HepG2 (cell line): ENCODE data around the gene IP6K1. TPM values are rescaled to one million over a fixed set of nuclear protein-coding genes. Genes with fewer than 3 reads are reported as not detected.

ENCODE experiments used
- GABPB1 ChIP-seq: IDR thresholded peaks from 2 replicates; pipeline ENCODE4 v1.6.1; 2016; ENCODE audit warnings: mild to moderate bottlenecking, missing genetic modification reagents, moderate library complexity, missing compliant biosample characterization
- GPN1 ChIP-seq: sonication (generic); formaldehyde crosslinking; IDR thresholded peaks from 2 replicates; pipeline ENCODE4 v1.5.1; 2020; ENCODE audit warnings: missing genetic modification reagents, borderline replicate concordance
- MIER3 ChIP-seq: IDR thresholded peaks from 2 replicates; pipeline ENCODE4 v1.6.1; 2016; ENCODE audit warnings: missing compliant biosample characterization, borderline replicate concordance
- MXD4 ChIP-seq: IDR thresholded peaks from 2 replicates; pipeline ENCODE4 v1.6.1; 2016; ENCODE audit warnings: mild to moderate bottlenecking, missing biosample characterization, missing genetic modification reagents
- NFKBIZ ChIP-seq: IDR thresholded peaks from 2 replicates; pipeline ENCODE4 v1.6.1; 2018; ENCODE audit warnings: missing genetic modification reagents, missing compliant biosample characterization
- PHF21A ChIP-seq: sonication (generic); formaldehyde crosslinking; IDR thresholded peaks from 2 replicates; pipeline ENCODE4 v1.5.0; 2020; ENCODE audit warnings: mild to moderate bottlenecking, missing genetic modification reagents
- RBAK ChIP-seq: sonication (generic); formaldehyde crosslinking; IDR thresholded peaks from 2 replicates; pipeline ENCODE4 v1.5.1; 2020; ENCODE audit warnings: mild to moderate bottlenecking, missing genetic modification reagents
- SRSF9 ChIP-seq: fragments of 200-400 bp; formaldehyde crosslinking; IDR thresholded peaks from 2 replicates; pipeline ENCODE4 v1.6.1; 2018; ENCODE audit warnings: borderline replicate concordance, mild to moderate bottlenecking, low read depth, low read length; ENCODE audit not compliant: insufficient read depth, poor library complexity, severe bottlenecking
- STAG1 ChIP-seq: sonication (generic); formaldehyde crosslinking; IDR thresholded peaks from 2 replicates; pipeline ENCODE4 v1.4.0; 2020; ENCODE audit warnings: missing genetic modification reagents
- TCF7 ChIP-seq: sonication (generic); IDR thresholded peaks from 2 replicates; pipeline ENCODE4 v1.6.1; 2016; ENCODE audit warnings: antibody characterized with exemption, low read depth
- ZBTB7A ChIP-seq: sonication (generic); formaldehyde crosslinking; IDR thresholded peaks from 2 replicates; pipeline ENCODE4 v1.8.0; 2022; ENCODE audit warnings: mild to moderate bottlenecking, missing genetic modification reagents
- ZNF331 ChIP-seq: sonication (generic); formaldehyde crosslinking; IDR thresholded peaks from 2 replicates; pipeline ENCODE4 v1.4.0; 2020; ENCODE audit warnings: missing genetic modification reagents
- ZNF605 ChIP-seq: sonication (generic); formaldehyde crosslinking; IDR thresholded peaks from 2 replicates; pipeline ENCODE4 v1.8.0; 2022; ENCODE audit warnings: mild to moderate bottlenecking, missing genetic modification reagents
- ZNF616 ChIP-seq: sonication (generic); formaldehyde crosslinking; IDR thresholded peaks from 2 replicates; pipeline ENCODE4 v1.5.0; 2020; ENCODE audit warnings: low read depth, mild to moderate bottlenecking, missing genetic modification reagents
- ZNF747 ChIP-seq: sonication (generic); formaldehyde crosslinking; IDR thresholded peaks from 2 replicates; pipeline ENCODE4 v1.8.1; 2023; ENCODE audit warnings: missing genetic modification reagents, mild to moderate bottlenecking, borderline replicate concordance
- ZNF75D ChIP-seq: sonication (generic); formaldehyde crosslinking; IDR thresholded peaks from 2 replicates; pipeline ENCODE4 v1.8.1; 2023; ENCODE audit warnings: missing genetic modification reagents, mild to moderate bottlenecking, borderline replicate concordance
- polyA plus RNA-seq, 8 experiments: library from polyadenylated mRNA; depleted of rRNA in 3 of 8; stranded (reverse) in 7 of 8; unstranded in 1 of 8; fragments of >200 nt; fragmentation: Illumina TruSeq in 4 of 8; extraction: Trizol in 4 of 8; gene quantifications; 2 replicates each; pipeline versions ENCODE4 v1.2.1 to v1.2.3, GENCODE V29; 2011 to 2016; ENCODE audit warnings: low read depth in 4 of 8, missing spikeins in 1 of 8, mixed read lengths in 1 of 8; ENCODE audit not compliant: insufficient read depth in 1 of 8
- total RNA-seq, 5 experiments: library from RNA; depleted of rRNA; stranded (reverse); fragments of >200 nt; fragmentation: Illumina TruSeq; extraction: Trizol; gene quantifications; 2 replicates each; pipeline ENCODE4 v1.2.3, GENCODE V29; 2016; ENCODE audit warnings: low read depth in 1 of 5
- TF ChIP-seq, protein P1 (sequence below): IDR thresholded peaks from 2 replicates; pipeline ENCODE4 v1.6.1; 2016; ENCODE audit warnings: mild to moderate bottlenecking, missing biosample characterization, missing genetic modification reagents
- TF ChIP-seq, protein P2 (sequence below): sonication (generic); formaldehyde crosslinking; conservative IDR thresholded peaks from 2 replicates; pipeline ENCODE4 v1.4.0; 2020; ENCODE audit warnings: mild to moderate bottlenecking, missing genetic modification reagents, moderate library complexity
- TF ChIP-seq, protein P3 (sequence below): IDR thresholded peaks from 2 replicates; pipeline ENCODE4 v1.6.1; 2018; ENCODE audit warnings: missing genetic modification reagents, mild to moderate bottlenecking, missing compliant biosample characterization
- TF ChIP-seq, protein P4 (sequence below): sonication (generic); formaldehyde crosslinking; IDR thresholded peaks from 2 replicates; pipeline ENCODE4 v1.4.0; 2020; ENCODE audit warnings: missing genetic modification reagents, borderline replicate concordance

Gene IP6K1
- total and polyA plus RNA-seq, 2 of the 13 experiments (the other 11 are each of a cell fraction or from before 2014, with no cell fraction given): 17.7 to 29.7 TPM

DNA sequence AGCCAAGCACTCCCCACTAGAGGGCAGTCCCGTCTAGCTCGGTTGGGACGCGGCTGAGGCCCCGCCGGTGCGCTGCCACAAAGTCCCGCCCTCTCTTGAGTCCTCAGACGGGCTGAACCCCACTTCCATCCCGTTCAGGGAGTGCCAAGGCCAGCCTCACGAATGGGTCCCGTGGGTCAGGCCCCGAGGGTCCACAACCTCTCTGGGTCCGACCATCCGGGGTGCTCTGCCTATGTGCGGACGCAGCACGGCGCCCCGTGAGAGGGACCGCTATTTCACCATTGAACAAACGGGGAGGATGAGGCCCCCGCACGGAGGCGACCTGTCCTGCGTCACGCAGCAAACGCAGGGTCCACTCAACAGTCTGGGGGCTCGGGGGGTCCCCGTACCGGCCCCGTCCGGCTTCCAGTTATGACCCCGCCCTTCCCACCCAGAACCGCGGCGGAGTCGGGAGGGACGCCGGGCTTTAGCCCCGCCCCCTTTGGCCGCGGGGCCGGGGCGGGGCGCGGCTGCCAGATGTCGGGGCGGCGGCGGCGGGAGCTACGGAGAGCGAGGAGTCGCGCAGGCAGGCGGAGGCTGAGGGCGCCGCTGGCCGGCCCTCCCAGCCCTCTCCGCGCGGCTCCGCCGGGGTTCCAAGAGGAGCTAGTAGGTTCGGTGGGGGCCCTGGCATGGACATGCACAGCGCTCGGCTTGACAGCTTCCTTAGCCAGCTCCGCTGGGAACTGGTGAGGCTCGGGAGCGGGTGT, 16.6 kb upstream of the IP6K1 start, which contains the start of gene INKA1 (continued):
- TF ChIP-seq ZNF747 (CRISPR knock-in tag) (no peak), MXD4 (0 out of 2 replicates have a peak, but pooled peaks have one; percentile 25), PHF21A (no peak), GPN1 (CRISPR knock-in tag) (0 out of 2 replicates have a peak, but pooled peaks have one; percentile 40), NFKBIZ (CRISPR knock-in tag) (no peak), ZBTB7A (0 out of 2 replicates have a peak, but pooled peaks have one; percentile 30), SRSF9 (no peak), ZNF616 (CRISPR knock-in tag) (0 out of 2 replicates have a peak, but pooled peaks have one; percentile 39), GABPB1 (peak; percentile 65; the same call in 1 of the 2 replicates), RBAK (CRISPR knock-in tag) (peak; percentile 59; the same call in 1 of the 2 replicates), ZNF331 (0 out of 2 replicates have a peak, but pooled peaks have one; percentile 21), ZNF75D (CRISPR knock-in tag) (no peak), ZNF605 (CRISPR knock-in tag) (peak; percentile 64; the same call in 1 of the 2 replicates), MIER3 (no peak), TCF7 (no peak), STAG1 (CRISPR knock-in tag) (peak; percentile 92)
- TF ChIP-seq, protein P1, sequence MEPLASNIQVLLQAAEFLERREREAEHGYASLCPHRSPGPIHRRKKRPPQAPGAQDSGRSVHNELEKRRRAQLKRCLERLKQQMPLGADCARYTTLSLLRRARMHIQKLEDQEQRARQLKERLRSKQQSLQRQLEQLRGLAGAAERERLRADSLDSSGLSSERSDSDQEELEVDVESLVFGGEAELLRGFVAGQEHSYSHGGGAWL (CRISPR knock-in tag): 0 out of 2 replicates have a peak, but pooled peaks have one; percentile 14
- TF ChIP-seq, protein P2, sequence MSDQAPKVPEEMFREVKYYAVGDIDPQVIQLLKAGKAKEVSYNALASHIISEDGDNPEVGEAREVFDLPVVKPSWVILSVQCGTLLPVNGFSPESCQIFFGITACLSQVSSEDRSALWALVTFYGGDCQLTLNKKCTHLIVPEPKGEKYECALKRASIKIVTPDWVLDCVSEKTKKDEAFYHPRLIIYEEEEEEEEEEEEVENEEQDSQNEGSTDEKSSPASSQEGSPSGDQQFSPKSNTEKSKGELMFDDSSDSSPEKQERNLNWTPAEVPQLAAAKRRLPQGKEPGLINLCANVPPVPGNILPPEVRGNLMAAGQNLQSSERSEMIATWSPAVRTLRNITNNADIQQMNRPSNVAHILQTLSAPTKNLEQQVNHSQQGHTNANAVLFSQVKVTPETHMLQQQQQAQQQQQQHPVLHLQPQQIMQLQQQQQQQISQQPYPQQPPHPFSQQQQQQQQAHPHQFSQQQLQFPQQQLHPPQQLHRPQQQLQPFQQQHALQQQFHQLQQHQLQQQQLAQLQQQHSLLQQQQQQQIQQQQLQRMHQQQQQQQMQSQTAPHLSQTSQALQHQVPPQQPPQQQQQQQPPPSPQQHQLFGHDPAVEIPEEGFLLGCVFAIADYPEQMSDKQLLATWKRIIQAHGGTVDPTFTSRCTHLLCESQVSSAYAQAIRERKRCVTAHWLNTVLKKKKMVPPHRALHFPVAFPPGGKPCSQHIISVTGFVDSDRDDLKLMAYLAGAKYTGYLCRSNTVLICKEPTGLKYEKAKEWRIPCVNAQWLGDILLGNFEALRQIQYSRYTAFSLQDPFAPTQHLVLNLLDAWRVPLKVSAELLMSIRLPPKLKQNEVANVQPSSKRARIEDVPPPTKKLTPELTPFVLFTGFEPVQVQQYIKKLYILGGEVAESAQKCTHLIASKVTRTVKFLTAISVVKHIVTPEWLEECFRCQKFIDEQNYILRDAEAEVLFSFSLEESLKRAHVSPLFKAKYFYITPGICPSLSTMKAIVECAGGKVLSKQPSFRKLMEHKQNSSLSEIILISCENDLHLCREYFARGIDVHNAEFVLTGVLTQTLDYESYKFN (CRISPR knock-in tag): 0 out of 2 replicates have a peak, but pooled peaks have one; percentile 7
- TF ChIP-seq, protein P3, sequence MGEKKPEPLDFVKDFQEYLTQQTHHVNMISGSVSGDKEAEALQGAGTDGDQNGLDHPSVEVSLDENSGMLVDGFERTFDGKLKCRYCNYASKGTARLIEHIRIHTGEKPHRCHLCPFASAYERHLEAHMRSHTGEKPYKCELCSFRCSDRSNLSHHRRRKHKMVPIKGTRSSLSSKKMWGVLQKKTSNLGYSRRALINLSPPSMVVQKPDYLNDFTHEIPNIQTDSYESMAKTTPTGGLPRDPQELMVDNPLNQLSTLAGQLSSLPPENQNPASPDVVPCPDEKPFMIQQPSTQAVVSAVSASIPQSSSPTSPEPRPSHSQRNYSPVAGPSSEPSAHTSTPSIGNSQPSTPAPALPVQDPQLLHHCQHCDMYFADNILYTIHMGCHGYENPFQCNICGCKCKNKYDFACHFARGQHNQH (CRISPR knock-in tag): no peak; the same call in 1 of the 2 replicates
- TF ChIP-seq, protein P4, sequence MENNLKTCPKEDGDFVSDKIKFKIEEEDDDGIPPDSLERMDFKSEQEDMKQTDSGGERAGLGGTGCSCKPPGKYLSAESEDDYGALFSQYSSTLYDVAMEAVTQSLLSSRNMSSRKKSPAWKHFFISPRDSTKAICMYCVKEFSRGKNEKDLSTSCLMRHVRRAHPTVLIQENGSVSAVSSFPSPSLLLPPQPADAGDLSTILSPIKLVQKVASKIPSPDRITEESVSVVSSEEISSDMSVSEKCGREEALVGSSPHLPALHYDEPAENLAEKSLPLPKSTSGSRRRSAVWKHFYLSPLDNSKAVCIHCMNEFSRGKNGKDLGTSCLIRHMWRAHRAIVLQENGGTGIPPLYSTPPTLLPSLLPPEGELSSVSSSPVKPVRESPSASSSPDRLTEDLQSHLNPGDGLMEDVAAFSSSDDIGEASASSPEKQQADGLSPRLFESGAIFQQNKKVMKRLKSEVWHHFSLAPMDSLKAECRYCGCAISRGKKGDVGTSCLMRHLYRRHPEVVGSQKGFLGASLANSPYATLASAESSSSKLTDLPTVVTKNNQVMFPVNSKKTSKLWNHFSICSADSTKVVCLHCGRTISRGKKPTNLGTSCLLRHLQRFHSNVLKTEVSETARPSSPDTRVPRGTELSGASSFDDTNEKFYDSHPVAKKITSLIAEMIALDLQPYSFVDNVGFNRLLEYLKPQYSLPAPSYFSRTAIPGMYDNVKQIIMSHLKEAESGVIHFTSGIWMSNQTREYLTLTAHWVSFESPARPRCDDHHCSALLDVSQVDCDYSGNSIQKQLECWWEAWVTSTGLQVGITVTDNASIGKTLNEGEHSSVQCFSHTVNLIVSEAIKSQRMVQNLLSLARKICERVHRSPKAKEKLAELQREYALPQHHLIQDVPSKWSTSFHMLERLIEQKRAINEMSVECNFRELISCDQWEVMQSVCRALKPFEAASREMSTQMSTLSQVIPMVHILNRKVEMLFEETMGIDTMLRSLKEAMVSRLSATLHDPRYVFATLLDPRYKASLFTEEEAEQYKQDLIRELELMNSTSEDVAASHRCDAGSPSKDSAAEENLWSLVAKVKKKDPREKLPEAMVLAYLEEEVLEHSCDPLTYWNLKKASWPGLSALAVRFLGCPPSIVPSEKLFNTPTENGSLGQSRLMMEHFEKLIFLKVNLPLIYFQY (CRISPR knock-in tag): no peak
